Measurements from ENCODE around the gene EML5.

- TF ChIP-seq CTCF (IDR thresholded peaks at IDR 0.05), result no peak
- no peak for TF ChIP-seq POLR2A (IDR thresholded peaks at IDR 0.05)
- no peak for TF ChIP-seq POLR2AphosphoS5 (IDR thresholded peaks at IDR 0.05; ENCODE audit: insufficient read depth in 1 of 2, low read depth in 1 of 2)
Measured at GRCh38 chr14:88628033-88628432, 164.7 kb downstream of the EML5 start.

Measured in vagina (tissue), 2 donors.